ENCODE measurements around the gene CPZ.
"Not testable (repeated sequence)": the region's sequence is repeated elsewhere in the genome, so short reads cannot be mapped to it uniquely, and the experiment has no call there.

Gene CPZ

GRCh38 chr4:8631896-8632295 is 39.3 kb downstream of the CPZ start:
- H3K36me3 Mint-ChIP-seq (ENCODE audit: low read depth); H3K27me3 Mint-ChIP-seq; H3K4me1 Mint-ChIP-seq (ENCODE audit: low read depth); H3K4me3 Mint-ChIP-seq; intact Hi-C loops (cut with micrococcal nuclease); H3K9me3 Mint-ChIP-seq; H3K27ac Mint-ChIP-seq: not testable (repeated sequence)

- H3K36me3 Mint-ChIP-seq (ENCODE audit: low read depth); H3K9me3 Mint-ChIP-seq; H3K4me3 Mint-ChIP-seq; H3K27ac Mint-ChIP-seq; H3K4me1 Mint-ChIP-seq (ENCODE audit: low read depth); H3K27me3 Mint-ChIP-seq; intact Hi-C loops (cut with micrococcal nuclease): not testable (repeated sequence)
Observed at GRCh38 chr4:8634773-8635172, 42.2 kb downstream of the CPZ start.

GRCh38 chr4:8635897-8636554 is 43.5 kb downstream of the CPZ start:
- H3K9me3 Mint-ChIP-seq; H3K4me1 Mint-ChIP-seq (ENCODE audit: low read depth); H3K36me3 Mint-ChIP-seq (ENCODE audit: low read depth); H3K27ac Mint-ChIP-seq; H3K27me3 Mint-ChIP-seq; H3K4me3 Mint-ChIP-seq; intact Hi-C loops (cut with micrococcal nuclease): not testable (repeated sequence)

- Mint-ChIP-seq H3K27me3 (peaks cover 3% of the 10 kb centered on the region), H3K27ac (no peak overlapping the region), H3K4me3 (no peak overlapping the region), H3K9me3 (no peaks in the 10 kb centered on the region), H3K36me3 (ENCODE audit: low read depth) (no peaks in the 10 kb centered on the region), H3K4me1 (ENCODE audit: low read depth) (no peaks in the 10 kb centered on the region)
- intact Hi-C loops (cut with micrococcal nuclease) = no loop called here
Observed at GRCh38 chr4:8637456-8637984, 45.0 kb downstream of the CPZ start.

GRCh38 chr4:8639021-8639420 is 46.5 kb downstream of the CPZ start:
- H3K4me1 Mint-ChIP-seq (ENCODE audit: low read depth) = no peaks in the 10 kb centered on the region
- H3K9me3 Mint-ChIP-seq = no peaks in the 10 kb centered on the region
- intact Hi-C loops (cut with micrococcal nuclease) = no loop called here
- no peak overlapping the region for H3K4me3 Mint-ChIP-seq
- H3K27ac Mint-ChIP-seq = no peak overlapping the region
- H3K36me3 Mint-ChIP-seq (ENCODE audit: low read depth) = no peaks in the 10 kb centered on the region
- peaks cover 3% of the 10 kb centered on the region for H3K27me3 Mint-ChIP-seq

GRCh38 chr4:8639777-8640720 is 47.5 kb downstream of the CPZ start:
- H3K27ac Mint-ChIP-seq = no peak overlapping the region
- H3K4me3 Mint-ChIP-seq = no peak overlapping the region
- no peaks in the 10 kb centered on the region for H3K9me3 Mint-ChIP-seq
- no peaks in the 10 kb centered on the region for H3K36me3 Mint-ChIP-seq (ENCODE audit: low read depth)
- intact Hi-C loops (cut with micrococcal nuclease) = no loop called here
- H3K27me3 Mint-ChIP-seq = peaks cover 3% of the 10 kb centered on the region
- H3K4me1 Mint-ChIP-seq (ENCODE audit: low read depth) = no peaks in the 10 kb centered on the region

- peaks cover 3% of the 10 kb centered on the region for H3K27me3 Mint-ChIP-seq
- H3K4me1 Mint-ChIP-seq (ENCODE audit: low read depth) = no peaks in the 10 kb centered on the region
- H3K4me3 Mint-ChIP-seq = no peak overlapping the region
- no peaks in the 10 kb centered on the region for H3K36me3 Mint-ChIP-seq (ENCODE audit: low read depth)
- intact Hi-C loops (cut with micrococcal nuclease) = no loop called here
- H3K27ac Mint-ChIP-seq = no peak overlapping the region
- H3K9me3 Mint-ChIP-seq = no peaks in the 10 kb centered on the region
Observed at GRCh38 chr4:8640816-8641215, 48.3 kb downstream of the CPZ start.

- Mint-ChIP-seq H3K27ac (no peak overlapping the region), H3K9me3 (no peaks in the 10 kb centered on the region), H3K27me3 (peaks cover 3% of the 10 kb centered on the region), H3K4me3 (no peak overlapping the region), H3K36me3 (ENCODE audit: low read depth) (no peaks in the 10 kb centered on the region), H3K4me1 (ENCODE audit: low read depth) (no peaks in the 10 kb centered on the region)
- intact Hi-C loops (cut with micrococcal nuclease) = no loop called here
Observed at GRCh38 chr4:8641256-8641655, 48.7 kb downstream of the CPZ start.

GRCh38 chr4:8641931-8642650 is 49.5 kb downstream of the CPZ start:
- peaks cover 3% of the 10 kb centered on the region for H3K27me3 Mint-ChIP-seq
- no peak overlapping the region for H3K4me3 Mint-ChIP-seq
- no peaks in the 10 kb centered on the region for H3K36me3 Mint-ChIP-seq (ENCODE audit: low read depth)
- intact Hi-C loops (cut with micrococcal nuclease) = no loop called here
- no peaks in the 10 kb centered on the region for H3K4me1 Mint-ChIP-seq (ENCODE audit: low read depth)
- no peak overlapping the region for H3K27ac Mint-ChIP-seq
- H3K9me3 Mint-ChIP-seq = no peaks in the 10 kb centered on the region

GRCh38 chr4:8642651-8643321 is 50.2 kb downstream of the CPZ start:
- Mint-ChIP-seq H3K27me3 (no peaks in the 10 kb centered on the region), H3K27ac (no peak overlapping the region), H3K36me3 (ENCODE audit: low read depth) (no peaks in the 10 kb centered on the region), H3K4me1 (ENCODE audit: low read depth) (no peaks in the 10 kb centered on the region), H3K4me3 (no peak overlapping the region), H3K9me3 (no peaks in the 10 kb centered on the region)
- intact Hi-C loops (cut with micrococcal nuclease) = no loop called here

GRCh38 chr4:8643441-8643840 is 50.9 kb downstream of the CPZ start:
- Mint-ChIP-seq H3K27me3 (no peaks in the 10 kb centered on the region), H3K27ac (no peak overlapping the region), H3K9me3 (no peaks in the 10 kb centered on the region), H3K36me3 (ENCODE audit: low read depth) (no peaks in the 10 kb centered on the region), H3K4me1 (ENCODE audit: low read depth) (no peaks in the 10 kb centered on the region), H3K4me3 (no peak overlapping the region)
- intact Hi-C loops (cut with micrococcal nuclease) = no loop called here

- Mint-ChIP-seq H3K4me3 (no peak overlapping the region), H3K4me1 (ENCODE audit: low read depth) (no peaks in the 10 kb centered on the region), H3K9me3 (no peaks in the 10 kb centered on the region), H3K27me3 (peaks cover under 1% of the 10 kb centered on the region), H3K27ac (no peak overlapping the region), H3K36me3 (ENCODE audit: low read depth) (no peaks in the 10 kb centered on the region)
- intact Hi-C loops (cut with micrococcal nuclease) = no loop called here
Observed at GRCh38 chr4:8643986-8644385, 51.4 kb downstream of the CPZ start.

GRCh38 chr4:8644461-8644891 is 51.9 kb downstream of the CPZ start:
- H3K9me3 Mint-ChIP-seq = no peaks in the 10 kb centered on the region

More at GRCh38 chr4:8644461-8644891, 51.9 kb downstream of the CPZ start:
- peaks cover 1% of the 10 kb centered on the region for H3K27me3 Mint-ChIP-seq
- H3K4me1 Mint-ChIP-seq (ENCODE audit: low read depth) = no peaks in the 10 kb centered on the region
- H3K27ac Mint-ChIP-seq = no peak overlapping the region
- intact Hi-C loops (cut with micrococcal nuclease) = no loop called here
- H3K4me3 Mint-ChIP-seq = no peak overlapping the region
- H3K36me3 Mint-ChIP-seq (ENCODE audit: low read depth) = no peaks in the 10 kb centered on the region

Measured in dendritic cell treated with granulocyte-macrophage colony-stimulating factor and Interleukin-4, amounts not matched to agents 40 ng/mL and 50 ng/mL, for 4 days (primary cell).